ENCODE measurements around the gene CTR9. TPM values are rescaled to one million over a fixed set of nuclear protein-coding genes. Genes with fewer than 3 reads are reported as not detected.
A peak's percentile ranks its signal among the peaks of the same experiment; 100 is the strongest.

Gene CTR9
- total RNA-seq, 1 donor from 2014 or later: 25.0 TPM

DNA sequence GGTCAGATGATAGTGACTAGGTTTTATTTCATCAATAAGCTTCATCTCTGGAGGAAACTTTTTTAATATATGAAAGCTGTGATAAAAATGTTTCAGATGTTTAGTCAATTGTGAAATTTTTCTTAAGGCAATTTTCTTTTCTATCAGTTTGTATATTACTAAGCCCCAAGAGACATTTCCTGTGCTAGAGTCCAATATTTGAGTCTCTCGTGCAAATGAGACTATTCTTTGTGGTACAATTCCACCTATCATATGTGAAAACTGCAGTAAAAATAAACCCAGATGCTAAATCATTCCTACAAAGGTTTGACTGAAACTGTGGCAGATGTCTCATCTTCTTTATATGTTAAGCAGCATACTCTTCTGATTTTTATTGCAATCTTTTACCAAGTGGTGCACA lies 28.0 kb downstream of the CTR9 start:
- DNase-seq (ENCODE audit: low read depth): no peak
- H3K4me3 ChIP-seq (ENCODE audit: low read depth, low read length): no peak overlapping the region
- TF ChIP-seq, protein P1, sequence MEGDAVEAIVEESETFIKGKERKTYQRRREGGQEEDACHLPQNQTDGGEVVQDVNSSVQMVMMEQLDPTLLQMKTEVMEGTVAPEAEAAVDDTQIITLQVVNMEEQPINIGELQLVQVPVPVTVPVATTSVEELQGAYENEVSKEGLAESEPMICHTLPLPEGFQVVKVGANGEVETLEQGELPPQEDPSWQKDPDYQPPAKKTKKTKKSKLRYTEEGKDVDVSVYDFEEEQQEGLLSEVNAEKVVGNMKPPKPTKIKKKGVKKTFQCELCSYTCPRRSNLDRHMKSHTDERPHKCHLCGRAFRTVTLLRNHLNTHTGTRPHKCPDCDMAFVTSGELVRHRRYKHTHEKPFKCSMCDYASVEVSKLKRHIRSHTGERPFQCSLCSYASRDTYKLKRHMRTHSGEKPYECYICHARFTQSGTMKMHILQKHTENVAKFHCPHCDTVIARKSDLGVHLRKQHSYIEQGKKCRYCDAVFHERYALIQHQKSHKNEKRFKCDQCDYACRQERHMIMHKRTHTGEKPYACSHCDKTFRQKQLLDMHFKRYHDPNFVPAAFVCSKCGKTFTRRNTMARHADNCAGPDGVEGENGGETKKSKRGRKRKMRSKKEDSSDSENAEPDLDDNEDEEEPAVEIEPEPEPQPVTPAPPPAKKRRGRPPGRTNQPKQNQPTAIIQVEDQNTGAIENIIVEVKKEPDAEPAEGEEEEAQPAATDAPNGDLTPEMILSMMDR (conservative IDR thresholded peaks at IDR 0.05; ENCODE audit: low read depth, low read length): no peak

DNA sequence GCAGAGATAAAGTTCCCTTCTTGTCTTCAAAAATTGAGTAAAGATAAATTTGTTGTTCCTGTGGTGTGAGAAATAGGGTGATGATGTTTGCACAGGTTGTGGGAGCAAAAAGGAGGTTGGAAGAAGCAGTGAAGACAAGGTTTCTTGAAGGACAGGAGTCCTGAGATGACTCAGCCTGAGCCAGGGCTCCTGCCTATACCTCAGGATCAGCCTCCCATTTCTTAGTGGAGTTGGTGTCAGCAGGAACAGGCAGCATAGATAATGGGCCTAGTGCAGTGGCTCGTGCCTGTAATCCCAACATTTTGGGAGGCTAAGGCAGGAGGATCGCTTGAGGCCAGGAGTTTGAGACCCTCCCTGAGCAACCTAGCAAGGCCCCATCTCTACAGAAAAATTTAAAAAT lies 29.0 kb downstream of the CTR9 start:
- DNase-seq (ENCODE audit: low read depth): no peak
- H3K4me3 ChIP-seq (ENCODE audit: low read depth, low read length): no peak overlapping the region
- TF ChIP-seq, protein P1 (conservative IDR thresholded peaks at IDR 0.05; ENCODE audit: low read depth, low read length): no peak

GRCh38 chr11:10784232-10785145 lies 33.4 kb downstream of the CTR9 start:
- TF ChIP-seq, protein P1 (conservative IDR thresholded peaks at IDR 0.05; ENCODE audit: low read depth, low read length): no peak
- no peak for DNase-seq (ENCODE audit: low read depth)
- H3K4me3 ChIP-seq (ENCODE audit: low read depth, low read length): no peak overlapping the region

DNA sequence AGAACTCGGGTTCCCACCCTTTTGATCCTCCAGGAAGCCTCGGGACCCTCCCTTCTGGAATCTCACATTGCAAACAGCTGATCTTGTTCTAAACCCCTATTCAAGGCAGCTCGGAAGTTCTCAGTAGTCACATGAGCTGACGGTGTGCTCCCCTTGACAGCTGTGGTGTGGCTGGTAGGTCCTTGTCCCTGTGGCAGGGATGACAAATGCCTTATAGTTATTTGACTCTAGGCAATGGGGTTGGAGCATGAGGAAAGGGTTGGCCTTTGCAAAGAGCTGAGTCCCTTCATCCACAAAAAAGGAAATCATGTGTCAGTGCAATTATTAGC lies 34.1 kb downstream of the CTR9 start:
- TF ChIP-seq, protein P1 (conservative IDR thresholded peaks at IDR 0.05; ENCODE audit: low read depth, low read length): no peak
- H3K4me3 ChIP-seq (ENCODE audit: low read depth, low read length): no peak overlapping the region
- DNase-seq (ENCODE audit: low read depth): no peak

- no peak for DNase-seq (ENCODE audit: low read depth)
- H3K4me3 ChIP-seq (ENCODE audit: low read depth, low read length): no peak overlapping the region
- TF ChIP-seq, protein P1 (conservative IDR thresholded peaks at IDR 0.05; ENCODE audit: low read depth, low read length): no peak
These were observed 35.4 kb downstream of the CTR9 start for GRCh38 chr11:10786451-10786850.

GRCh38 chr11:10792385-10793068 lies 41.5 kb downstream of the CTR9 start:
- TF ChIP-seq, protein P1 (conservative IDR thresholded peaks at IDR 0.05; ENCODE audit: low read depth, low read length): peak; percentile 87
- H3K4me3 ChIP-seq (ENCODE audit: low read depth, low read length): peak overlapping the region; percentile 23
- DNase-seq (ENCODE audit: low read depth): no peak

Measured in epithelial cell of proximal tubule (primary cell).